K562 (cell line): ENCODE measurements around the gene WDR88. TPM values are rescaled to one million over a fixed set of nuclear protein-coding genes. Genes with fewer than 3 reads are reported as not detected.
A peak's percentile ranks its signal among the peaks of the same experiment; 100 is the strongest.

Experiments used
- ATAC-seq: fragments of 200-7000 bp; cut with Tn5 transposase; 3 replicates; pipeline ENCODE4 v1.9.1; 2020; ENCODE audit warnings: moderate library complexity
- BruUV-seq: library from RNA; stranded (reverse); fragments of 400-500 nt; replicated peaks from 2 replicates; lab custom pipeline; 2021; lab: Mats Ljungman, UMichigan
- CTCF ChIA-PET: fragments of 300-600 bp; formaldehyde crosslinking; extraction: SDS; loops from one replicate; lab custom pipeline; 2021; ENCODE audit warnings: low intra/inter-chr PET ratio; lab: Yijun Ruan, JAX
- POLR2A ChIA-PET: fragments of 300-600, 350-650 bp; sonication (Branson Sonifier 250); formaldehyde crosslinking; extraction: SDS; loops from one replicate; lab custom pipeline; 2021; ENCODE audit warnings: antibody characterized with exemption, inconsistent platforms; lab: Yijun Ruan, JAX
- DNase-seq, 4 experiments: peaks; one replicate each; pipeline versions ENCODE4 v3.0.0 to v3.0.0-alpha.2; 2011 to 2018; ENCODE audit warnings: low spot score in 3 of 4, mixed read lengths in 3 of 4; ENCODE audit errors: extremely low read depth in 1 of 4
- FAIRE-seq: peaks from 2 replicates; lab custom pipeline; 2011; peaks lifted over from hg19 to GRCh38; lab: Jason Lieb, UNC
- H2AFZ ChIP-seq: 2 replicates; pipeline ENCODE4 v1.6.0; 2011; ENCODE audit warnings: low read depth, low read length, control low read depth, inconsistent platforms
- H3K27ac ChIP-seq: fragments of 200-600 bp; 3 replicates; pipeline ENCODE4 v1.8.0; 2011; ENCODE audit warnings: low read depth, mild to moderate bottlenecking, control low read depth, inconsistent platforms, low read length, moderate library complexity, mixed read lengths; ENCODE audit errors: extremely low read depth
- H3K27me3 ChIP-seq, 2 experiments: fragments of 300-600 bp in 1 of 2; 2 replicates in 1 of 2; 3 replicates in 1 of 2; pipeline versions ENCODE4 v1.6.0 to v1.8.0; 2011; ENCODE audit warnings: inconsistent platforms in 2 of 2, low read length in 2 of 2, mild to moderate bottlenecking in 1 of 2, mixed read lengths in 1 of 2, moderate library complexity in 1 of 2; ENCODE audit not compliant: control insufficient read depth in 2 of 2, insufficient read depth in 2 of 2
- H3K36me3 ChIP-seq: fragments of 300-600 bp; 3 replicates; pipeline ENCODE4 v1.8.0; 2011; ENCODE audit warnings: mild to moderate bottlenecking, low read length, inconsistent platforms; ENCODE audit not compliant: control insufficient read depth, insufficient read depth
- H3K4me1 ChIP-seq, 2 experiments: fragments of 200-600 bp in 1 of 2; replicated peaks in 1 of 2; 2 replicates in 1 of 2; 3 replicates in 1 of 2; pipeline versions ENCODE4 v1.5.1 to v1.8.0; 2011; ENCODE audit warnings: inconsistent platforms in 2 of 2, low read length in 2 of 2, mild to moderate bottlenecking in 1 of 2, mixed read lengths in 1 of 2, moderate library complexity in 1 of 2; ENCODE audit not compliant: control insufficient read depth in 2 of 2, insufficient read depth in 2 of 2
- H3K4me2 ChIP-seq: 2 replicates; pipeline ENCODE4 v1.6.1; 2011; ENCODE audit warnings: low read length, control low read depth, inconsistent platforms, mixed read lengths; ENCODE audit not compliant: insufficient read depth
- H3K4me3 ChIP-seq: fragments of 200-600 bp; sonication (generic), shearing (Covaris generic); 2 replicates; pipeline ENCODE4 v1.5.1; 2016; ENCODE audit warnings: control low read depth, inconsistent platforms
- H3K79me2 ChIP-seq: fragments of 200-600 bp; 3 replicates; pipeline ENCODE4 v1.8.0; 2011; ENCODE audit warnings: low read length, inconsistent platforms; ENCODE audit not compliant: control insufficient read depth, insufficient read depth
- H3K9ac ChIP-seq, 2 experiments: 2 replicates each; pipeline versions ENCODE4 v1.6.0 to v1.6.1; 2011; ENCODE audit warnings: low read depth in 2 of 2, low read length in 2 of 2, control low read depth in 1 of 2, inconsistent platforms in 1 of 2, mild to moderate bottlenecking in 1 of 2, mixed read lengths in 1 of 2; ENCODE audit not compliant: insufficient read depth in 1 of 2
- H3K9me1 ChIP-seq: one replicate; pipeline ENCODE4 v1.6.0; 2011; ENCODE audit warnings: inconsistent platforms, mild to moderate bottlenecking, low read length, moderate library complexity; ENCODE audit not compliant: control insufficient read depth, insufficient read depth
- H3K9me3 ChIP-seq: replicated peaks from 2 replicates; pipeline ENCODE4 v1.5.1; 2011; ENCODE audit warnings: low read depth, low read length, inconsistent platforms; ENCODE audit not compliant: control insufficient read depth, insufficient read depth
- H4K20me1 ChIP-seq: replicated peaks from 2 replicates; pipeline ENCODE4 v1.6.1; 2011; ENCODE audit warnings: low read length, inconsistent platforms, mixed read lengths; ENCODE audit not compliant: control insufficient read depth, insufficient read depth
- AFF1 ChIP-seq, 2 experiments: fragments of 450-650 bp; IDR thresholded peaks; 2 replicates each; pipeline ENCODE4 v1.6.1; 2018; ENCODE audit warnings: mild to moderate bottlenecking in 2 of 2, low read depth in 1 of 2; ENCODE audit not compliant: partially characterized antibody in 2 of 2
- CSDE1 ChIP-seq, 2 experiments: fragments of 450-650 bp; IDR thresholded peaks; 2 replicates each; pipeline ENCODE4 v1.6.1; 2016; ENCODE audit warnings: mild to moderate bottlenecking in 1 of 2
- ELF1 ChIP-seq: fragments of 200-800 bp; sonication (Bioruptor generic); IDR thresholded peaks from 2 replicates; pipeline ENCODE4 v1.6.1; 2016; ENCODE audit warnings: missing genetic modification characterization, missing compliant biosample characterization
- FIP1L1 ChIP-seq: fragments of 200-400 bp; formaldehyde crosslinking; IDR thresholded peaks from 2 replicates; pipeline ENCODE4 v1.6.1; 2018; ENCODE audit warnings: mild to moderate bottlenecking, low read depth, low read length; ENCODE audit not compliant: poor library complexity, severe bottlenecking
- FOXP1 ChIP-seq: sonication (generic); formaldehyde crosslinking; IDR thresholded peaks from 2 replicates; pipeline ENCODE4 v1.8.0; 2022; ENCODE audit warnings: mild to moderate bottlenecking, missing genetic modification reagents
- KDM5B ChIP-seq: fragments of 200-600 bp; sonication (generic); IDR thresholded peaks from 2 replicates; pipeline ENCODE4 v1.6.1; 2012; ENCODE audit warnings: low read depth, mild to moderate bottlenecking, moderate library complexity, low read length, control low read depth, inconsistent platforms; ENCODE audit not compliant: insufficient replicate concordance
- NFIC ChIP-seq: fragments of 450-650 bp; IDR thresholded peaks from 2 replicates; pipeline ENCODE4 v1.6.1; 2017; ENCODE audit warnings: mild to moderate bottlenecking, inconsistent platforms
- SAFB ChIP-seq: fragments of 200-400 bp; formaldehyde crosslinking; IDR thresholded peaks from 2 replicates; pipeline ENCODE4 v1.6.1; 2017; ENCODE audit warnings: low read depth, low read length, borderline replicate concordance
- TBP ChIP-seq: optimal IDR thresholded peaks from 2 replicates; pipeline ENCODE3; 2011; ENCODE audit warnings: low read depth, low read length, improper control_type of control experiment
- TSC22D4 ChIP-seq: fragments of 450-650 bp; IDR thresholded peaks from 2 replicates; pipeline ENCODE4 v1.6.1; 2016; ENCODE audit warnings: missing genetic modification characterization, missing biosample characterization, control low read depth
- ZNF217 ChIP-seq: sonication (generic); formaldehyde crosslinking; IDR thresholded peaks from 2 replicates; pipeline ENCODE4 v1.8.0; 2022; ENCODE audit warnings: mild to moderate bottlenecking, missing genetic modification reagents
- ZNF445 ChIP-seq: fragments of 250-450 bp; sonication (Bioruptor Pico); IDR thresholded peaks from 2 replicates; pipeline ENCODE4 v1.4.0; 2020; ENCODE audit warnings: low read depth, mild to moderate bottlenecking, moderate library complexity
- WGBS: fragments of 100-300 bp; shearing (Covaris generic); methylation state at CpG from one replicate; pipeline ENCODE4 v1.1.6; 2016; ENCODE audit warnings: low coverage, mixed read lengths; ENCODE audit not compliant: insufficient coverage; ENCODE audit errors: missing lambda C conversion rate; 5-methylcytosine and 5-hydroxymethylcytosine counted together
- in situ Hi-C: fragments of 300-500 bp; cut with MboI; formaldehyde crosslinking; loops from 4 replicates; pipeline ENCODE4 v1.15.0; 2018; ENCODE audit warnings: inconsistent platforms, mixed read lengths
- intact Hi-C: fragments of 100-400 bp; cut with micrococcal nuclease; formaldehyde crosslinking; loops from 2 replicates; pipeline ENCODE4 v1.14.2; 2022
- polyA plus RNA-seq, 8 experiments: library from polyadenylated mRNA; depleted of rRNA in 4 of 8; stranded (reverse) in 5 of 8; unstranded in 3 of 8; fragments of >200 nt; fragmentation: Nextera tagmentation in 2 of 8; fragmentation: Illumina TruSeq in 1 of 8; extraction: Ambion mirVana in 2 of 8; extraction: Trizol in 1 of 8; gene quantifications; 2 replicates each; pipeline versions ENCODE4 v1.2.1 to v1.2.3, GENCODE V29; 2011 to 2014; ENCODE audit warnings: inconsistent platforms in 1 of 8, missing spikeins in 1 of 8
- total RNA-seq, 7 experiments: library from RNA; depleted of rRNA in 6 of 7; stranded (reverse); fragments of >200 nt in 6 of 7; fragmentation: Illumina TruSeq in 2 of 7; extraction: Trizol in 2 of 7; gene quantifications; 2 replicates each; pipeline versions ENCODE4 v1.2.1 to v1.2.3, GENCODE V29; 2011 to 2021; ENCODE audit warnings: low replicate concordance in 1 of 7

Gene WDR88
- total and polyA plus RNA-seq, 9 of the 15 experiments (the other 6 are each of a cell fraction or from before 2014, with no cell fraction given), result 0.03 to 0.04 TPM; not detected in 7

DNA sequence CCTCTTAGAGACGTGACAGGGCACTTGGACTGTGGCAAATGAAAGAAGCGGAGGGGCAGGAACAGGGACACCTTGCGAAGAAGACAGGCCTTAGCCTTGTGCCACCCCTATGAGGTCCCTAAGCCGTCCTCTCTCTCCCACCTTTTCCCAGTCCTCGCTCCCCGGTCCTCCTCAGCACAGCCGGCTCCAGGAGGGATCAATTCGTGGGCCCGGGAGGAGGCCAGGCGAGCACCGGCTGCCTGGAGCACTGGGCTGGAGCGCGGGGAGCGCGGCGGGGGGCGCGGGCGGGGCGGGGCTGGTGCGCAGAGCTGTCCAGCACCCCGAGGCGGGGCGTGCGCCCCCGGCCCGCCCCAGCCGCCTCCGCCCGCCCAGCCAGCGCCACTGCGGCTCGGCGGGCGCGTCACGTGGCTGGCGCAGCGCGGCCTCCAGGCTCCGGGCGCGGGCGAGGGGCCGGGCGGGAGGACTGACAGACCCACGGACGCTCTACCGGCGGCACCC lies 62.0 kb downstream of the WDR88 start, which contains the start of gene LRP3:
TSS of gene LRP3 (plus strand) at position 466 of the 498 bp plus-strand sequence. CDS start 456 bp downstream, outside the sequence.
- H3K36me3 ChIP-seq, result no peaks in the 10 kb centered on the region
- no CpG with 5 or more reads among the region's 50 CpGs for WGBS
- DNase-seq, result peak in 2 of 4 experiments; percentile 57 to 61
- no peaks in the 10 kb centered on the region; a peak in 2 of 5 replicates for H3K4me1 ChIP-seq
- ChIA-PET POLR2A (no interaction called here), CTCF (no interaction called here)
- no TSS peak for BruUV-seq
- in situ Hi-C loops, result no loop called here
- H3K9me1 ChIP-seq, result no peaks in the 10 kb centered on the region
- no peaks in the 10 kb centered on the region for H4K20me1 ChIP-seq
- no peaks in the 10 kb centered on the region for H3K9me3 ChIP-seq
- H2AFZ ChIP-seq, result no peak within 1 kb of the TSS
- no peaks in the 10 kb centered on the region for H3K79me2 ChIP-seq
- peaks cover 0 to 31% of the 10 kb centered on the region in 2 experiments; a peak in 4 of 5 replicates for H3K27me3 ChIP-seq
- TF ChIP-seq FOXP1 (CRISPR knock-in tag) (no peak), TBP (no peak), SAFB (no peak), NFIC (no peak)
- TF ChIP-seq, all 486 proteins: peak for 0
- intact Hi-C loops, result no loop called here
- FAIRE-seq (no peak), ATAC-seq (no peak)
- Histone ChIP-seq H3K4me2 (no peak within 1 kb of the TSS), H3K27ac (no peak within 1 kb of the TSS), H3K4me3 (no peak within 1 kb of the TSS), H3K9ac (no peak within 1 kb of the TSS)

DNA sequence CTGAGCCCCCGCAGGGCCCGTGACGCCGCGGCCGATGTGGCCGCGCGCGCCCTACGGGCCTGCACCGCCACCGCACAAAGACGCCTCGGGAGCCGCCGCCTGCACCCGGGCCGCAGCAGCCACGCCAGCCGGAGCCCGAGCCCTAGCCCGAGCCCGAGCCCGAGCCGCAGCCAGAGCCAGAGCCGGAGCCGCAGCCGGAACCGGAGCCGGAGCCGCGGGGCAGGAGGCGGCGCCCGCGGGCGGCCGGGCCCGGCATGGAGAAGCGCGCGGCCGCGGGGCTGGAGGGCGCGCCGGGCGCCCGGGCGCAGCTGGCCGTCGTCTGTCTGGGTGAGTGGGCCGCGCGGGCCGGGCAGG lies 62.6 kb downstream of the WDR88 start:
- TF ChIP-seq CSDE1 (IDR thresholded peaks at IDR 0.05) (no peak), FIP1L1 (no peak), ZNF217 (no peak), TSC22D4 (tag) (no peak), ELF1 (tag) (no peak), AFF1 (IDR thresholded peaks at IDR 0.05; ENCODE audit: low read depth in 1 of 2, partially characterized antibody in 2 of 2) (no peak), ZNF445 (CRISPR knock-in tag) (no peak), KDM5B (no peak)
- H4K20me1 ChIP-seq, result no peaks in the 10 kb centered on the region
- FAIRE-seq (no peak), ATAC-seq (no peak), DNase-seq (no peak)
- no TSS peak for BruUV-seq
- CTCF ChIA-PET, result no interaction called here
- no peaks in the 10 kb centered on the region for H3K36me3 ChIP-seq
- no peak overlapping the region for H3K9ac ChIP-seq
- no peaks in the 10 kb centered on the region for H3K9me3 ChIP-seq
- no peaks in the 10 kb centered on the region for H3K79me2 ChIP-seq
- intact Hi-C loops (no loop called here), in situ Hi-C loops (no loop called here)
- H2AFZ ChIP-seq, result no peak overlapping the region
- WGBS, result no CpG with 5 or more reads among the region's 57 CpGs
- POLR2A ChIA-PET, result no interaction called here
- no peaks in the 10 kb centered on the region; a peak in 2 of 5 replicates for H3K4me1 ChIP-seq
- H3K9me1 ChIP-seq, result no peaks in the 10 kb centered on the region
- no peak overlapping the region for H3K27ac ChIP-seq
- H3K4me3 ChIP-seq, result no peak overlapping the region
- H3K27me3 ChIP-seq, result peaks cover 0 to 31% of the 10 kb centered on the region in 2 experiments; a peak in 4 of 5 replicates
- no peak overlapping the region for H3K4me2 ChIP-seq
